Measurements from ENCODE around the gene ALDH9A1.

ALDH9A1 gene

GRCh38 chr1:165699577-165699976 is 1.2 kb upstream of the ALDH9A1 start:
- TF ChIP-seq, protein P1, sequence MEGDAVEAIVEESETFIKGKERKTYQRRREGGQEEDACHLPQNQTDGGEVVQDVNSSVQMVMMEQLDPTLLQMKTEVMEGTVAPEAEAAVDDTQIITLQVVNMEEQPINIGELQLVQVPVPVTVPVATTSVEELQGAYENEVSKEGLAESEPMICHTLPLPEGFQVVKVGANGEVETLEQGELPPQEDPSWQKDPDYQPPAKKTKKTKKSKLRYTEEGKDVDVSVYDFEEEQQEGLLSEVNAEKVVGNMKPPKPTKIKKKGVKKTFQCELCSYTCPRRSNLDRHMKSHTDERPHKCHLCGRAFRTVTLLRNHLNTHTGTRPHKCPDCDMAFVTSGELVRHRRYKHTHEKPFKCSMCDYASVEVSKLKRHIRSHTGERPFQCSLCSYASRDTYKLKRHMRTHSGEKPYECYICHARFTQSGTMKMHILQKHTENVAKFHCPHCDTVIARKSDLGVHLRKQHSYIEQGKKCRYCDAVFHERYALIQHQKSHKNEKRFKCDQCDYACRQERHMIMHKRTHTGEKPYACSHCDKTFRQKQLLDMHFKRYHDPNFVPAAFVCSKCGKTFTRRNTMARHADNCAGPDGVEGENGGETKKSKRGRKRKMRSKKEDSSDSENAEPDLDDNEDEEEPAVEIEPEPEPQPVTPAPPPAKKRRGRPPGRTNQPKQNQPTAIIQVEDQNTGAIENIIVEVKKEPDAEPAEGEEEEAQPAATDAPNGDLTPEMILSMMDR (IDR thresholded peaks at IDR 0.05; ENCODE audit: control insufficient read depth, extremely low read depth, insufficient read depth), result no peak
- DNase-seq (ENCODE audit: low read depth), result no peak
- H3K4me3 ChIP-seq (ENCODE audit: low read depth, low read length), result no peak overlapping the region

DNA sequence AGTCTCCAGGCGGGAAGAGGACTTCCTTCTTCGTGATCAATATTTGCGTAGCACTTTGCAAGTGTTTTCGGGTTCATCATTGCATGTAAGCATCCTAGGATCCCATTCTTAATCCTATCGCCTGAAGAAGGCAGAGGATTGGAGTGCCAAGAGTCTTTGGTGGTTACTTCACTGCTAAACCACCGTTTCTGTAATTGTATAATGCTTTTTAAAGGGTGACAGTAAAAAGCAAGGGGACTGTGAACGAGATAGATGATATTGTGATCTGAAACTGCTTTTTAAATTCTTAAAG is 345 bp upstream of the ALDH9A1 start:
- H3K4me3 ChIP-seq (ENCODE audit: low read depth, low read length), result peak overlapping the region; percentile 93
- TF ChIP-seq, protein P1 (IDR thresholded peaks at IDR 0.05; ENCODE audit: control insufficient read depth, extremely low read depth, insufficient read depth), result no peak
- no peak for DNase-seq (ENCODE audit: low read depth)

DNA sequence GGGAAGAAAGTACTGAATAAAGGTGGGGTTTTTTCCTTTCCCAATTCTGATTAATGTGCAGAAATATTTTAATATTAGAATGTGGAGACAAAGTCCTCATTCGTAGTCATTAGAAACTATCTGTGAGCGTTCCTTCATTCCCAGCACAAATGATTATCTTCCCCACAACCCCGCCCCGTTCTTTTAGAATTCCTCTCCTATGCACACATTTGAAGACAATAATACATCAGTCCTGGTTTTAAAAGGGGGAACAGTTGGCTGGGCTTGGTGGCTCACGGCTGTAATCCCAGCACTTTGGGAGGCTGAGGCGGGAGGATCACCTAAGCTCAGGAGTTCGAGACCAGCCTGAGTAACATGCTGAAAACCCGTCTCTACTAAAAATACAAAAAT is 876 bp downstream of the ALDH9A1 start:
- TF ChIP-seq, protein P1 (IDR thresholded peaks at IDR 0.05; ENCODE audit: control insufficient read depth, extremely low read depth, insufficient read depth), result no peak
- peak overlapping the region; percentile 93 for H3K4me3 ChIP-seq (ENCODE audit: low read depth, low read length)
- DNase-seq (ENCODE audit: low read depth), result no peak

DNA sequence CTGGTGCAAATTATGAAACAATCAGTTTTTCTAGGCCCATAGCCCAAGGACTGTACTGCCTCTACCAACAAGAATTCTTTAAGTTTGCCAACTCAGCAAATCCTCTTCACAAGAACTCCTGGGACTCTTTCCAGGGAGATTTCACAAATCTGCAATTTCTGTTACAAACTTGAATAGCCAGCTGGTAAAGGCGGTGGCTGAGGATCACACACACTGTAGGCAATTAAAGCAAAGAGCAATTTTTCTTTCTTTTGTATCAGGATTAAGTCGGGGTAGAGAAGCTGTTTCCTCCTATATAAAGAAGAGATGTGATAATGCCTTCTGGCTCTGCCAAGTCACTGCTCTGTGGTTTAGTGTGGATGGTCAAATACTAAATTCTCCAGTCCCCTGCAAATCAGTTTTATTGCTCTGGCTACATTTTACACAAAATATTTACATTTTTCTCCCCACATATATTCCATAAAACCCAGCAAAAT is 1.7 kb downstream of the ALDH9A1 start:
- H3K4me3 ChIP-seq (ENCODE audit: low read depth, low read length), result peak overlapping the region; percentile 93
- peak; percentile 54 for DNase-seq (ENCODE audit: low read depth)
- TF ChIP-seq, protein P1 (IDR thresholded peaks at IDR 0.05; ENCODE audit: control insufficient read depth, extremely low read depth, insufficient read depth), result no peak

- no peak overlapping the region for H3K4me3 ChIP-seq (ENCODE audit: low read depth, low read length)
- no peak for DNase-seq (ENCODE audit: low read depth)
- TF ChIP-seq, protein P1 (IDR thresholded peaks at IDR 0.05; ENCODE audit: control insufficient read depth, extremely low read depth, insufficient read depth), result no peak
These were observed 3.3 kb downstream of the ALDH9A1 start for GRCh38 chr1:165695031-165695430.

DNA sequence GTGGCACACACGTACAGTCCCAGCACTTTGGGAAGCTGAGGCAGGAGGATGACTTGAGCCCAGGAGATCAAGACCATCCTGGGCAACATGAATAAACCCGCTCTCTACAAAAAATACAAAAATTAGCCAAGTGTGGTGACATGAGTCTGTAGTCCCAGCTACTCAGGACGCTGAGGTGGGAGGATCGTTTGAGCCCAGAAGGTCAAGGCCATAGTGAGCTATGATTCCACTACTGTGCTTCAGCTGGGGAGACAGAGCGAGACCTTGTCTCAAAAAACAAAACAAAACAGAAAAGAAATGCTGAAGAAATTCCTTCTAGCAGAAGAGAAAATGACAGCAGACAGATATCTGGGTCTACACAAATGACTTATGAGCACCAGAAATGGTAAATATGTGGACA is 10.3 kb downstream of the ALDH9A1 start:
- no peak overlapping the region for H3K4me3 ChIP-seq (ENCODE audit: low read depth, low read length)
- TF ChIP-seq, protein P1 (IDR thresholded peaks at IDR 0.05; ENCODE audit: control insufficient read depth, extremely low read depth, insufficient read depth), result no peak
- DNase-seq (ENCODE audit: low read depth), result no peak

GRCh38 chr1:165686971-165687433 is 11.4 kb downstream of the ALDH9A1 start:
- TF ChIP-seq, protein P1 (IDR thresholded peaks at IDR 0.05; ENCODE audit: control insufficient read depth, extremely low read depth, insufficient read depth), result no peak
- no peak overlapping the region for H3K4me3 ChIP-seq (ENCODE audit: low read depth, low read length)
- DNase-seq (ENCODE audit: low read depth), result no peak
